ENCODE measurements around the gene RFTN2.
"Not testable (repeated sequence)": the region's sequence is repeated elsewhere in the genome, so short reads cannot be mapped to it uniquely, and the experiment has no call there.

RFTN2 gene

DNA sequence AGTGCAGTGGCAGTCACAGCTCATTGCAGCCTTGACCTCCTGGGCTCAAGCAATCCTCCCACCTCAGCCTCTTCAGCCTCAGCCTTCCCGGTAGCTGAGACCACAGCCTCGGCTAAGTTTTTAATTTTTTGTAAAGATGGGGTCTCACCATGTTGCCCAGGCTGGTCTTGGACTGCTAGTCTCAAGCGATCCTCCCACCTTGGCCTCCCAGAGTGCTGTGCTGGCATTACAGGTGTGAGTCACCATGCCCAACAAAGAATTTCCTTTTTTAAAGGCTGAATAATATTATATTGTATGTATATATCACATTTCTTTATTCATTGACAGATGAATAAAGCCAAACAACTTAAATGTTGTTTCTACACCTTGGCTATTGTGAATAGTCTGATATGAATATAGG is 117.0 kb downstream of the RFTN2 start:
- H3K9ac ChIP-seq (ENCODE audit: low read depth, low read length) = no peak overlapping the region
- H3K4me1 ChIP-seq (ENCODE audit: insufficient read depth, low read length) = no peaks in the 10 kb centered on the region
- H4K20me1 ChIP-seq (ENCODE audit: insufficient read depth, low read length) = no peaks in the 10 kb centered on the region
- H3K27ac ChIP-seq (ENCODE audit: low read length) = no peak overlapping the region
- no peaks in the 10 kb centered on the region for H3K79me2 ChIP-seq (ENCODE audit: insufficient read depth, low read length)
- H3K9me3 ChIP-seq (ENCODE audit: insufficient read depth, low read length, severe bottlenecking) = no peaks in the 10 kb centered on the region
- H3K4me2 ChIP-seq (ENCODE audit: insufficient read depth, low read length) = no peak overlapping the region
- peaks cover 34% of the 10 kb centered on the region for H3K36me3 ChIP-seq (ENCODE audit: insufficient read depth, low read length)
- H3K27me3 ChIP-seq (ENCODE audit: insufficient read depth, low read length, poor library complexity) = no peaks in the 10 kb centered on the region
- no peak overlapping the region for H3K4me3 ChIP-seq (ENCODE audit: low read depth in 1 of 2, low read length in 2 of 2)
- H2AFZ ChIP-seq (ENCODE audit: low read depth, low read length) = no peak overlapping the region
- no peak for TF ChIP-seq EZH2 (IDR thresholded peaks at IDR 0.05; ENCODE audit: borderline replicate concordance, low read depth, low read length, severe bottlenecking)
- TF ChIP-seq, protein P1, sequence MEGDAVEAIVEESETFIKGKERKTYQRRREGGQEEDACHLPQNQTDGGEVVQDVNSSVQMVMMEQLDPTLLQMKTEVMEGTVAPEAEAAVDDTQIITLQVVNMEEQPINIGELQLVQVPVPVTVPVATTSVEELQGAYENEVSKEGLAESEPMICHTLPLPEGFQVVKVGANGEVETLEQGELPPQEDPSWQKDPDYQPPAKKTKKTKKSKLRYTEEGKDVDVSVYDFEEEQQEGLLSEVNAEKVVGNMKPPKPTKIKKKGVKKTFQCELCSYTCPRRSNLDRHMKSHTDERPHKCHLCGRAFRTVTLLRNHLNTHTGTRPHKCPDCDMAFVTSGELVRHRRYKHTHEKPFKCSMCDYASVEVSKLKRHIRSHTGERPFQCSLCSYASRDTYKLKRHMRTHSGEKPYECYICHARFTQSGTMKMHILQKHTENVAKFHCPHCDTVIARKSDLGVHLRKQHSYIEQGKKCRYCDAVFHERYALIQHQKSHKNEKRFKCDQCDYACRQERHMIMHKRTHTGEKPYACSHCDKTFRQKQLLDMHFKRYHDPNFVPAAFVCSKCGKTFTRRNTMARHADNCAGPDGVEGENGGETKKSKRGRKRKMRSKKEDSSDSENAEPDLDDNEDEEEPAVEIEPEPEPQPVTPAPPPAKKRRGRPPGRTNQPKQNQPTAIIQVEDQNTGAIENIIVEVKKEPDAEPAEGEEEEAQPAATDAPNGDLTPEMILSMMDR (IDR thresholded peaks at IDR 0.05; ENCODE audit: borderline replicate concordance, extremely low read depth, low read length, poor library complexity, severe bottlenecking) = no peak
- ATAC-seq (ENCODE audit: insufficient read depth, low read depth) (no peak), DNase-seq (no peak)

DNA sequence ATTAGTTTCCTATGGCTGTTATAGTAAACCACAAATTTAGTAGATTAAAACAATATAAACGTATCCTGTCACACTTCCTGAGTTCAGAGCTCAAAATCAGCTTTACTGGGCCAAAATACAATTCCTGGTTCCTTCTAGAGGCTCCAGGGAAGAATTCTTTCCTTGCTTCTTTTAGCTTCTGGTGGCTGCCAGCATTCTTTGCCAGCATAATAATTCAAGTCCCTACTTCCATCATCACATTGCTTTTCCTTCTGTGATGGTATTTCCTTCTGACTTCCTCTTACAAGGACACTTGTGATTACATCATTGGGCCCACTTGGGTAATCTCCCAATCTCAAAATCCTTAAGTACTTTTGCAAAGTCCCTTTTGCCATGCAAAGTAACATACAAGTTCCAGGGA is 118.9 kb downstream of the RFTN2 start:
- DNase-seq = no peak
- H3K36me3 ChIP-seq (ENCODE audit: insufficient read depth, low read length) = peaks cover 48% of the 10 kb centered on the region
- no peak for TF ChIP-seq EZH2 (IDR thresholded peaks at IDR 0.05; ENCODE audit: borderline replicate concordance, low read depth, low read length, severe bottlenecking)
- TF ChIP-seq, protein P1 (IDR thresholded peaks at IDR 0.05; ENCODE audit: borderline replicate concordance, extremely low read depth, low read length, poor library complexity, severe bottlenecking) = no peak

DNA sequence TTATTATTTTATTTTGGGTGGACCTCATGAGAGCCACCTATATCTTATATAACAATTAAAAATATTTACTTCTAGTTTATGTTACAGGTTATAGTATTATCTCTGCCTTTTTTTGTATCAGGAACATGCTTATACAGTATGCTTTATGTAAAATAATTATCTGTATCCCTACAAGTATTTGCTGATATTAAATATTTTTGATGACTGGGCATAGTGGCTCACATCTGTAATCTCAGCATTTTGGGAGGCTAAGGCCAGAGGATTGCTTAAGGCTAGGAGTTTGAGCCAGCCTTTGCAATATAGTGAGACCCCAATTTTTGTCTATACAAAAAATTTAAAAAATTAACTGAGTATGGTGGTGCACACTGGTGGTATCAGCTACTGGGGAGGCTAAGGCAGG is 119.9 kb downstream of the RFTN2 start:
- no peak overlapping the region for H3K9ac ChIP-seq (ENCODE audit: low read depth, low read length)
- H3K4me1 ChIP-seq (ENCODE audit: insufficient read depth, low read length) = no peaks in the 10 kb centered on the region
- no peaks in the 10 kb centered on the region for H3K79me2 ChIP-seq (ENCODE audit: insufficient read depth, low read length)
- H4K20me1 ChIP-seq (ENCODE audit: insufficient read depth, low read length) = no peaks in the 10 kb centered on the region
- H3K36me3 ChIP-seq (ENCODE audit: insufficient read depth, low read length) = peaks cover 51% of the 10 kb centered on the region
- no peak overlapping the region for H3K4me2 ChIP-seq (ENCODE audit: insufficient read depth, low read length)
- no peak overlapping the region for H3K27ac ChIP-seq (ENCODE audit: low read length)
- H3K4me3 ChIP-seq (ENCODE audit: low read depth in 1 of 2, low read length in 2 of 2) = no peak overlapping the region
- no peak overlapping the region for H2AFZ ChIP-seq (ENCODE audit: low read depth, low read length)
- ATAC-seq (ENCODE audit: insufficient read depth, low read depth) (no peak), DNase-seq (no peak)
- H3K27me3 ChIP-seq (ENCODE audit: insufficient read depth, low read length, poor library complexity) = no peaks in the 10 kb centered on the region
- H3K9me3 ChIP-seq (ENCODE audit: insufficient read depth, low read length, severe bottlenecking) = no peaks in the 10 kb centered on the region
- TF ChIP-seq EZH2 (IDR thresholded peaks at IDR 0.05; ENCODE audit: borderline replicate concordance, low read depth, low read length, severe bottlenecking) = no peak
- TF ChIP-seq, protein P1 (IDR thresholded peaks at IDR 0.05; ENCODE audit: borderline replicate concordance, extremely low read depth, low read length, poor library complexity, severe bottlenecking) = no peak

More for the DNA sequence above, 118.9 kb downstream of the RFTN2 start:
- Histone ChIP-seq H3K79me2 (ENCODE audit: insufficient read depth, low read length) (no peaks in the 10 kb centered on the region), H3K9ac (ENCODE audit: low read depth, low read length) (no peak overlapping the region), H3K4me3 (ENCODE audit: low read depth in 1 of 2, low read length in 2 of 2) (no peak overlapping the region), H3K4me1 (ENCODE audit: insufficient read depth, low read length) (no peaks in the 10 kb centered on the region), H3K9me3 (ENCODE audit: insufficient read depth, low read length, severe bottlenecking) (no peaks in the 10 kb centered on the region), H3K27me3 (ENCODE audit: insufficient read depth, low read length, poor library complexity) (no peaks in the 10 kb centered on the region), H2AFZ (ENCODE audit: low read depth, low read length) (no peak overlapping the region), H3K4me2 (ENCODE audit: insufficient read depth, low read length) (no peak overlapping the region), H4K20me1 (ENCODE audit: insufficient read depth, low read length) (no peaks in the 10 kb centered on the region), H3K27ac (ENCODE audit: low read length) (no peak overlapping the region)
- no peak for ATAC-seq (ENCODE audit: insufficient read depth, low read depth)

DNA sequence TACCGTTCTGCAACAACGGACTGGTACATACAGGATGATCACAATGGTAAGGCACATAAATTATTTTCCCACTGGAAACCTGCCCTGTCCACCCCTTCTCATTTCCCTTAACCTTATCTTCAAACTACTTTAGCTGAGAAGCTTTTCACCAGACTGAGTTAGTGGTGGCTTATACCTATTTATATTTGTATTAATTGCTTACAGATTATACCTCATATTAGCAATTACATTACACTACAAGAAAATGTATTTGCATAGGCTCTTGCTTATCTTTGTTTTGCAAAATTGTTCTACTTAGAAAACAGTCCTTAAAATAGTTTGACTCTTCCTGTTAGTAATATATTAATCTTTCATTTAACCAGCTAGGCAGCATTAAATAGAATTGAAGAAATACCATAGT is 124.1 kb downstream of the RFTN2 start:
- Histone ChIP-seq H3K36me3 (ENCODE audit: insufficient read depth, low read length) (peaks cover 69% of the 10 kb centered on the region), H3K79me2 (ENCODE audit: insufficient read depth, low read length) (peaks cover 18% of the 10 kb centered on the region)
- ATAC-seq (ENCODE audit: insufficient read depth, low read depth); H3K27me3 ChIP-seq (ENCODE audit: insufficient read depth, low read length, poor library complexity); H3K4me3 ChIP-seq (ENCODE audit: low read depth in 1 of 2, low read length in 2 of 2); H3K4me2 ChIP-seq (ENCODE audit: insufficient read depth, low read length); H3K9me3 ChIP-seq (ENCODE audit: insufficient read depth, low read length, severe bottlenecking); H4K20me1 ChIP-seq (ENCODE audit: insufficient read depth, low read length); H3K27ac ChIP-seq (ENCODE audit: low read length); H2AFZ ChIP-seq (ENCODE audit: low read depth, low read length); H3K9ac ChIP-seq (ENCODE audit: low read depth, low read length); DNase-seq; H3K4me1 ChIP-seq (ENCODE audit: insufficient read depth, low read length): not testable (repeated sequence)
